Activated T-helper 17 cell treated with anti-CD3 and anti-CD28 coated beads, Interleukin-2, amount 50 U/mL, for 72 hours (primary cell): ENCODE results near the gene TP73. TPM values are rescaled to one million over a fixed set of nuclear protein-coding genes. Genes with fewer than 3 reads are reported as not detected.
"Not testable (repeated sequence)": the region's sequence is repeated elsewhere in the genome, so short reads cannot be mapped to it uniquely, and the experiment has no call there.

Experiments used
- ATAC-seq: fragments of 150-1000 bp; cut with Tn5 transposase; replicated peaks from 2 replicates; pipeline ENCODE4 v1.10.0; 2021; ENCODE audit warnings: mild to moderate bottlenecking, moderate library complexity
- H3K27ac Mint-ChIP-seq: one replicate; pipeline ENCODE4 v1.8.0; 2022; ENCODE audit warnings: mixed read lengths
- H3K27me3 Mint-ChIP-seq: one replicate; pipeline ENCODE4 v1.8.0; 2022; ENCODE audit warnings: mixed read lengths
- H3K36me3 Mint-ChIP-seq: one replicate; pipeline ENCODE4 v1.8.0; 2022; ENCODE audit warnings: low read depth, mild to moderate bottlenecking, mixed read lengths
- H3K4me1 Mint-ChIP-seq: one replicate; pipeline ENCODE4 v1.8.0; 2022; ENCODE audit warnings: mixed read lengths
- H3K4me3 Mint-ChIP-seq: one replicate; pipeline ENCODE4 v1.8.0; 2022; ENCODE audit warnings: mild to moderate bottlenecking, mixed read lengths
- H3K9me3 Mint-ChIP-seq: one replicate; pipeline ENCODE4 v1.8.0; 2022; ENCODE audit warnings: mixed read lengths
- total RNA-seq, 2 donors: library from RNA; stranded (reverse); gene quantifications; one replicate each; pipeline ENCODE4 v1.2.3, GENCODE V29; 2022

TP73 gene
- total RNA-seq, 2 donors from 2014 or later = 0.95 to 1.1 TPM

DNA sequence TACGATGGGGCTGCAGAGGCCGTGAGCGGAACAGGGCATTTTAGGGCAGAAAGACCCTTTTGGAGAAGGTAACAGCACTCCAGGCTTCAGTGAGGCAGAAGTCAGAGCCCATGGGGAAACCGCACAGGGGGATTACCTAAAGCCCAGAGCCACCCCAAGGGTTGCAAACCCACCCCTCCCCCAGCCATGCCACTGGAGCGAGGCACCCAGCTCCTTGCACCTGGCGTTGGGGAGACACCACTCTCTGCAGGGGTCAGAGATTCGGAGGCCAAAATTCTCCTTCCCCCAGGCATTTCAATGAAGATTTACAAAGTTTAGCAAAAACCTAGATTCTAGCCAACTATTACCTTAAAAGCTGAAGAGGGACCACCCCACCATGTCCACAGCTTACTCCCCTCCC is 61.5 kb downstream of the TP73 start:
- peaks cover 9% of the 10 kb centered on the region for H3K27me3 Mint-ChIP-seq
- no peaks in the 10 kb centered on the region for H3K9me3 Mint-ChIP-seq
- ATAC-seq = no peak
- H3K4me1 Mint-ChIP-seq = no peaks in the 10 kb centered on the region
- H3K27ac Mint-ChIP-seq = no peak overlapping the region
- no peak overlapping the region for H3K4me3 Mint-ChIP-seq
- H3K36me3 Mint-ChIP-seq = no peaks in the 10 kb centered on the region

GRCh38 chr1:3714284-3714741 is 62.0 kb downstream of the TP73 start:
- no peak for ATAC-seq
- peaks cover 9% of the 10 kb centered on the region for H3K27me3 Mint-ChIP-seq
- H3K9me3 Mint-ChIP-seq = no peaks in the 10 kb centered on the region
- no peak overlapping the region for H3K27ac Mint-ChIP-seq
- no peaks in the 10 kb centered on the region for H3K36me3 Mint-ChIP-seq
- H3K4me1 Mint-ChIP-seq = no peaks in the 10 kb centered on the region
- H3K4me3 Mint-ChIP-seq = no peak overlapping the region

DNA sequence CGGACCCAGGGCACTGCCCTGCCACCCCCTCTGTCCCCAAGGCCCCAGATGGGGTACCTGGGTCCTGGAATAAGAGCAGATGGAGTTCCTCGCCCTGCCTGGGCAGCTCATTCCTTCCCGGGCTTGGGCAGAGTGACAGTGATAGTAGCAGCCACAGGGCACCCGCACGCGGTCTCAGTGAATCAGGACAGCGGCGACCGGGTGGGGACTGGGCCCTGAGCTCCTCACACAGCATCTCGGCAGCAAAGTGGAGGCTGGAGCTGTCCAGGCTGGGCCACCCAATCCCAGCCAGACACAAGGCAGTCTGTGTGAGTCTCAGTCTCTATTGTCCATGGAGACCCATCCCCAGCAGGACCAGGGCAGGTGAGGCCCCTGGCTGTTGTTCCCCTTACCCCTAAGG is 62.5 kb downstream of the TP73 start:
- Mint-ChIP-seq H3K4me1 (no peaks in the 10 kb centered on the region), H3K27ac (no peak overlapping the region), H3K9me3 (no peaks in the 10 kb centered on the region), H3K36me3 (no peaks in the 10 kb centered on the region), H3K27me3 (peaks cover 9% of the 10 kb centered on the region), H3K4me3 (no peak overlapping the region)
- ATAC-seq = no peak

DNA sequence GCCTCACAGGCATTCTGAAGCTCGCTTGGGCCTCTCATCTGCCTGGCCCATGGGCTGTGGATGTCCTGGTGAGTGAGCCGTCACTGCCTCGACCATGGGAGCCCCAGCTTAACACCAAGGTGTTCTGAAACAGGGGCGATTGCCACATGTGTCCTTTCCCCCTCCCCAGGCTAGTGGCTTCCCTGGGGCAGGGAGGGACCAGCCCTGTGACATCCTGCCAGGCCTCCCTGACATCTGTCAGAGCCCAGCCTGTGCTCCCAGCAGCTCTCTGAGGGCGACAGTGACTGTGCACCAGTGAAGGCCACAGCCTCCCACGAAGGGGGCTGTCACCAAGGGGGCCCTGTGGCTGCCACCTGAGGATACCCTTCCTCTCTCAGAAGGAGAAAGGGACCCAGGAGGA is 64.0 kb downstream of the TP73 start:
- Mint-ChIP-seq H3K27ac (no peak overlapping the region), H3K4me3 (no peak overlapping the region), H3K9me3 (no peaks in the 10 kb centered on the region), H3K36me3 (no peaks in the 10 kb centered on the region), H3K27me3 (peaks cover 5% of the 10 kb centered on the region), H3K4me1 (no peaks in the 10 kb centered on the region)
- ATAC-seq = no peak

DNA sequence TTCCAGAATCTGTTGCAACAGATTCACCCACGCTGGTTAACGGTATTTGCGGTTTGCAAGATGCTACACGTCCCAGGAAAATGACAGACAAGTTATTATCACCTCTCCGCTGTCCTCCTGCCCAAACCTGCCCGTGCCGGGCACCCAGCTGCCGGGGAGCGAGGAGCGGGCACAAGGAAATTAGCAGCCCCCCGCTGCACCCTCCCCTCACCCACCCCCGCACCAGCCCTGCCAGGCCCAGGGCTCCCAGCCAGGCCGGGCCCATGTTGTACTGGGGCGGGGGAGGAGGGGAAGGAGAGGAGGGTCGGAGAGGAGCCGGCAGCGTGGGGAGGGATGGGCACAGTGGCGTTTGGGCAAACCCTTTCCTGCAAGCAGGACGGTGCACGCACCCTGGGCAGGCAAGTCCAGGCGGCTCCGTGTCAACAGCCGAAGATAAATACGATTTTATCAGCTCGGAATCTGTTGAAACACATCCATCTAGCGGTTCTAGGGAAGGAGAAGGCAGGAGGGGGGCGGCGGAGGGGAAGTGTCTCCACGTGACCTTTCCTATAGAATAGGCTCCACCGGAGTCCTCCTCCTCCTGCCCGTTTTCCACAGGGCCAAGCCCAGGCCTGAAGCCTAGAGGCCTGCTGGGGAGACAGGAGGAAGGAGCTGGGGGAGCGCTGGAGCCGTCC is 64.9 kb downstream of the TP73 start:
- Mint-ChIP-seq H3K9me3 (no peaks in the 10 kb centered on the region), H3K36me3 (no peaks in the 10 kb centered on the region), H3K4me1 (no peaks in the 10 kb centered on the region), H3K27me3 (no peaks in the 10 kb centered on the region), H3K4me3 (no peak overlapping the region), H3K27ac (no peak overlapping the region)
- no peak for ATAC-seq

DNA sequence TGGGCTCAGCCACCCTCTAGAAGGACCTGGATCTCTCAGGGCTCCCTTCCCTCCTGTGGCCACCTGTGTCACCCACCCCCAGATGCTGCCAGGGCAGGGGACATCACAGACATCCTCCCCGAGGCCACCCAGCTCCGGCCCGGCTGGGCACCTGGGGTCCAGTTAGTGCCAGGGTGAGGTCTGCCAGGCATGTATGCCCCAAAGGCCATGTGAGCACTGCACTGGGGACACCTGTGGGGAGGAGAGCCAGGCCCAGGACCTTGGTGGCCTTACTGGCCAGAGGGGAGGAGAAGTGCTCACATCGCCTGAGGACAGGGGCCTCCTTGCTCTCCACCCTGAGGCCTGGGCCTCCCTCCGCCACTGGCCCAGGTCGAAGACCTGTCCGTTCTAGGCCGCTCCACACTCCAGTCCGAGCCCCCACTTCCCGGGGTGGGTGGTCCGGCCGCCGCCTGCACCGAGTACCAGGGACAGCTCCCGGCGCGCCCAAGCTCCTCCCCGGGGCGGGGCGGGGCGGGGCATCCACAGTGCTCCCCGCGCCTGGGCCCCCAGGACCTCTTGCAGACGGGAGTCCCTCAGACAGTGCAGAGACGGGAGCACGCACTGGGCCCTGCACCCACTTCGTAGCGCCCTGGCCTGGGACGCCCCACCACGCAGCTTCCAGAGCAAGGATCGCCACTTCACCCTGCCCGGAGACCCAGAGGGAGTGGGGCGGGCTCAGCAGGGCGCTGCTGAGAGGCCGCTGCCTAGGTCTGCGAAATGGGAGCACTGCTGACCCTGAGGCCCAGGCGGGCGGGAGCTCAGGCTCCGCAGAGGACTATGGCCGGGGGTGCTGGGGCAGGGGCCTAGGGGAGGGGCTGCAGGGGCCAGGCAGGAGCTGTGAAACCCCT is 65.6 kb downstream of the TP73 start:
- no peaks in the 10 kb centered on the region for H3K4me1 Mint-ChIP-seq

GRCh38 chr1:3718764-3719163 is 66.4 kb downstream of the TP73 start:
- Mint-ChIP-seq H3K9me3 (no peaks in the 10 kb centered on the region), H3K36me3 (no peaks in the 10 kb centered on the region), H3K27ac (no peak overlapping the region)

More for the DNA sequence above, 65.6 kb downstream of the TP73 start:
- no peaks in the 10 kb centered on the region for H3K9me3 Mint-ChIP-seq
- no peaks in the 10 kb centered on the region for H3K36me3 Mint-ChIP-seq
- H3K27ac Mint-ChIP-seq = no peak overlapping the region
- H3K27me3 Mint-ChIP-seq = no peaks in the 10 kb centered on the region
- ATAC-seq = no peak
- H3K4me3 Mint-ChIP-seq = no peak overlapping the region

DNA sequence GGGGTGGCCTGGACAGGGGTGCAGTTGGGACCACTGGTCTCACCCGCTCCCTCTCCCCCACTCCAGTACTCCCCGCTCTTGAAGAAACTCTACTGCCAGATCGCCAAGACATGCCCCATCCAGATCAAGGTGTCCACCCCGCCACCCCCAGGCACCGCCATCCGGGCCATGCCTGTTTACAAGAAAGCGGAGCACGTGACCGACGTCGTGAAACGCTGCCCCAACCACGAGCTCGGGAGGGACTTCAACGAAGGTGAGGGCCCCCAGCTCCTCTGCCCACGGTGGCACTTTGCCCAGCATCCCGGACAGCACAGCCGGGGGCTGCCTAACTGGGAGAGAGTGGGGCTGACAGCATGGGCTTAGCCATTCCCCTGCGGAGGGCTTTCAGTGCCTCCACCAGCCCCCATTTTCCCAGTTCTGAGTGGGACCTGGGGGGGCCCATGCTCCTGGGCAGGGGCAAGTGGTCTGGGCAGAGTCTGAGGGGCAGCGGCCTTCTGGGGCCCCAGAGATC is 69.7 kb downstream of the TP73 start:
- ATAC-seq = no peak
- no peaks in the 10 kb centered on the region for H3K9me3 Mint-ChIP-seq
- no peaks in the 10 kb centered on the region for H3K4me1 Mint-ChIP-seq
- H3K36me3 Mint-ChIP-seq = no peaks in the 10 kb centered on the region
- H3K27me3 Mint-ChIP-seq = peaks cover 8% of the 10 kb centered on the region
- H3K4me3 Mint-ChIP-seq = no peak overlapping the region
- H3K27ac Mint-ChIP-seq = no peak overlapping the region

More at GRCh38 chr1:3718764-3719163, 66.4 kb downstream of the TP73 start:
- no peak for ATAC-seq
- Mint-ChIP-seq H3K4me1 (no peaks in the 10 kb centered on the region), H3K4me3 (no peak overlapping the region), H3K27me3 (no peaks in the 10 kb centered on the region)

GRCh38 chr1:3722846-3723245 is 70.5 kb downstream of the TP73 start:
- no peaks in the 10 kb centered on the region for H3K9me3 Mint-ChIP-seq
- peaks cover 8% of the 10 kb centered on the region for H3K27me3 Mint-ChIP-seq
- H3K4me1 Mint-ChIP-seq = no peaks in the 10 kb centered on the region
- H3K4me3 Mint-ChIP-seq = no peak overlapping the region
- no peak overlapping the region for H3K27ac Mint-ChIP-seq
- H3K36me3 Mint-ChIP-seq = no peaks in the 10 kb centered on the region
- ATAC-seq = no peak

DNA sequence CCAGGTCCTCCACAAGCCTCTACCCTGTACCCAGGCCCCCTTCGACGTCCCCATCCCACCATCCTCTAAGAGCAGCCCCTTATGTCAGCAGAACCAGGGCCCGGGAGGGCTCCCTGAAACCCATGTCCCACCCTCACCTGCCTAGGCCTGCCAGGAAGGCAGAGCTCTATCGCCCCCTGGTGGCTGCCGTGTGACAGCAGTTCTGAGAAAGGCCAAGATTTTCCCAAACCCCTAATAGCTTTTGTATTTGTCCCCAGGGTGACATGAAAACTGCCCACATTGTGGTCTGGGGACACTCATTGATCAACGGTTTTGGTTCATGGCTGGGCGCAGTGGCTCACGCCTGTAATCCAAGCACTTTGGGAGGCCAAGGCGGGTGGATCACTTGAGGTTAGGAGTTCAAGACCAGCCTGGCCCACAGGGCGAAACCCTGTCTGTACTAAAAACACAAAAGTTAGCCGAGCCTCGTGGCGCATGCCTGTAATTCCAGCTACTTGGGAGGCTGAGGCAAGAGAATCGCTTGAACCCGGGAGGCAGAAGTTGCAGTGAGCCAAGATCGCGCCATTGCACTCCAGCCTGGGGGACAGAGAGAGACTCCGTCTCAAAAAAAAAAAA is 72.2 kb downstream of the TP73 start:
- H3K27me3 Mint-ChIP-seq = peaks cover 13% of the 10 kb centered on the region
- not testable (repeated sequence) for H3K36me3 Mint-ChIP-seq, H3K4me1 Mint-ChIP-seq, H3K4me3 Mint-ChIP-seq, H3K9me3 Mint-ChIP-seq
- peak overlapping the region; percentile 52 for H3K27ac Mint-ChIP-seq
- peak; percentile 69 for ATAC-seq

GRCh38 chr1:3725366-3725765 is 73.0 kb downstream of the TP73 start:
- H3K27ac Mint-ChIP-seq = no peak overlapping the region
- no peak for ATAC-seq
- H3K4me1 Mint-ChIP-seq = no peaks in the 10 kb centered on the region
- H3K36me3 Mint-ChIP-seq = no peaks in the 10 kb centered on the region
- no peaks in the 10 kb centered on the region for H3K9me3 Mint-ChIP-seq
- no peak overlapping the region for H3K4me3 Mint-ChIP-seq
- H3K27me3 Mint-ChIP-seq = peaks cover 13% of the 10 kb centered on the region

DNA sequence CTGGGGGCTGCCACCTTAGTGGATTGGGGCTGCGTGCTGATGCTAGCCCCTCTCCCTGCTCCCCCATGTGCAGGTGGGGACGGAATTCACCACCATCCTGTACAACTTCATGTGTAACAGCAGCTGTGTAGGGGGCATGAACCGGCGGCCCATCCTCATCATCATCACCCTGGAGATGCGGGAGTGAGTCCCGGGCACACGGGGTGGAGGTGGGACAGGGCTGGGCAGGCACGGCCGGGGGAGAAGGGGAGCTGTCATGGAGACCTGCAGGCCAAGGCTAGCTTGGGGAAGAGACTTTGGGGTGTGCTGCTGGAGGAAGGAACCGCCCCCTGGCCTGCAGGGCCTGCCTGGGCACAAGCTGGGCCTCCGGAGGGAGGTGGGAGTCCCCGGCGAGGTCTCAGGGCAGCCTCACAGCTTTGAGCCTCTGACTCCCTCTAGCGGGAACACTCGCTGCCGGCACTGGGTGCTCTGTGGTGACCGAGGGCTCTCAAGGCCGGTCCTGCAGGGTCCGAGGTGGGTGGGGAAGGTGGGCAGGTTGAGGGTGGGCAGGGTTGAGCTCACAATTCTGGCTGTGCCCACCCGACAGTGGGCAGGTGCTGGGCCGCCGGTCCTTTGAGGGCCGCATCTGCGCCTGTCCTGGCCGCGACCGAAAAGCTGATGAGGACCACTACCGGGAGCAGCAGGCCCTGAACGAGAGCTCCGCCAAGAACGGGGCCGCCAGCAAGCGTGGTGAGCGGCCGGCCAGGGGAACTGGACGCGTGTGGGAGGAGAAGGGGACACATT is 74.9 kb downstream of the TP73 start:
- no peak overlapping the region for H3K27ac Mint-ChIP-seq
- H3K4me3 Mint-ChIP-seq = no peak overlapping the region
- H3K9me3 Mint-ChIP-seq = no peaks in the 10 kb centered on the region
- ATAC-seq = no peak
- no peaks in the 10 kb centered on the region for H3K4me1 Mint-ChIP-seq
- H3K27me3 Mint-ChIP-seq = peaks cover 13% of the 10 kb centered on the region
- no peaks in the 10 kb centered on the region for H3K36me3 Mint-ChIP-seq

GRCh38 chr1:3727825-3728776 is 75.8 kb downstream of the TP73 start:
- Mint-ChIP-seq H3K27me3 (peaks cover 13% of the 10 kb centered on the region), H3K36me3 (no peaks in the 10 kb centered on the region), H3K9me3 (no peaks in the 10 kb centered on the region), H3K4me3 (no peak overlapping the region), H3K4me1 (no peaks in the 10 kb centered on the region), H3K27ac (no peak overlapping the region)
- ATAC-seq = no peak
